Fibroblast of mammary gland (primary cell): ENCODE results near the gene ABHD11.

Experiments used
- DNase-seq: peaks from one replicate; pipeline ENCODE4 v3.0.0-alpha.2; 2010; ENCODE audit warnings: low read depth
- H3K4me3 ChIP-seq: 2 replicates; pipeline ENCODE4 v1.5.1; 2011; ENCODE audit warnings: low read depth, mild to moderate bottlenecking, low read length, moderate library complexity; ENCODE audit not compliant: control insufficient read depth
- TF ChIP-seq, protein P1 (sequence below): conservative IDR thresholded peaks from 2 replicates; pipeline ENCODE4 v1.5.1; 2011; ENCODE audit warnings: low read depth, low read length, inconsistent platforms; ENCODE audit not compliant: control insufficient read depth, insufficient read depth

The ABHD11 gene

DNA sequence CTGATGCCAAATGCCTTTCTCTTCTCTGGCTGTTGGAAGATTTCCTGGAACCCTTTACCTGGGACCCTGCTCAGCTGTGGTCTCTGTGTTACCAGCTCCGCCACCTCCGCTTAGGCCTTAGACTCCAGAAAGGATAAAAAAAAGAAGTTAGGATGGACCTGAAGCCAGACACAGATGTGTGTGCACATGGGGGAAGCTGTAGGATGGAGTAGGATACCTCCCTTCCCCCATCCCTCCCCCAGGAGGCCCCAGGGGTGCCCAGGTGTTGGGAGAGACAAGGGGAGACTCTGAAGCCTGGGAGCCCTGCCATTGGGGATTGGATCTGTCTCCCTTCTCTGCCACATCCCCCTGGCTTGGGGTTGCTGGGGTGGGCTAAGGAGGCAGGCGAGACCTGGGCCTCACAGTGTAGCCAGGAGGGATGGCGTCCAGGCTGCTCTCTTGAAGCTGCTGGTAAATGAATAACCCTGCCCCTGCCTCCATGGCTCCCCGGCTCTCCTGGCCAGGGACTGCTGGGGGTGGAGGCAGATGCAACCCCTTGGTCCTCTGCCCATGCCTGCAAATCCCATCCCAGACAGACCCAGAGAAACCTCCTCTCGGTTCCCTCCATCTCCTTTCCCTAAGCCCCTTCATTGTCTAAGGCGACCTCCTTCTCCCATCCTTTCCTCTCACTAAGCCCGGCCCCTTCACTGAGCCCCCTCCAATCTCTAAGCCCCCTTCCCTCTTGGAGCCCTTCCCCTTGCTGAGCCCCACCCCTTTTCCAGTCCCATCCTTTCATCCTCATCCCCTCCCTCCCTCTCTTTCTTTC, 23.5 kb upstream of the ABHD11 start:
- no peak for DNase-seq
- TF ChIP-seq, protein P1, sequence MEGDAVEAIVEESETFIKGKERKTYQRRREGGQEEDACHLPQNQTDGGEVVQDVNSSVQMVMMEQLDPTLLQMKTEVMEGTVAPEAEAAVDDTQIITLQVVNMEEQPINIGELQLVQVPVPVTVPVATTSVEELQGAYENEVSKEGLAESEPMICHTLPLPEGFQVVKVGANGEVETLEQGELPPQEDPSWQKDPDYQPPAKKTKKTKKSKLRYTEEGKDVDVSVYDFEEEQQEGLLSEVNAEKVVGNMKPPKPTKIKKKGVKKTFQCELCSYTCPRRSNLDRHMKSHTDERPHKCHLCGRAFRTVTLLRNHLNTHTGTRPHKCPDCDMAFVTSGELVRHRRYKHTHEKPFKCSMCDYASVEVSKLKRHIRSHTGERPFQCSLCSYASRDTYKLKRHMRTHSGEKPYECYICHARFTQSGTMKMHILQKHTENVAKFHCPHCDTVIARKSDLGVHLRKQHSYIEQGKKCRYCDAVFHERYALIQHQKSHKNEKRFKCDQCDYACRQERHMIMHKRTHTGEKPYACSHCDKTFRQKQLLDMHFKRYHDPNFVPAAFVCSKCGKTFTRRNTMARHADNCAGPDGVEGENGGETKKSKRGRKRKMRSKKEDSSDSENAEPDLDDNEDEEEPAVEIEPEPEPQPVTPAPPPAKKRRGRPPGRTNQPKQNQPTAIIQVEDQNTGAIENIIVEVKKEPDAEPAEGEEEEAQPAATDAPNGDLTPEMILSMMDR = no peak
- no peak overlapping the region for H3K4me3 ChIP-seq

DNA sequence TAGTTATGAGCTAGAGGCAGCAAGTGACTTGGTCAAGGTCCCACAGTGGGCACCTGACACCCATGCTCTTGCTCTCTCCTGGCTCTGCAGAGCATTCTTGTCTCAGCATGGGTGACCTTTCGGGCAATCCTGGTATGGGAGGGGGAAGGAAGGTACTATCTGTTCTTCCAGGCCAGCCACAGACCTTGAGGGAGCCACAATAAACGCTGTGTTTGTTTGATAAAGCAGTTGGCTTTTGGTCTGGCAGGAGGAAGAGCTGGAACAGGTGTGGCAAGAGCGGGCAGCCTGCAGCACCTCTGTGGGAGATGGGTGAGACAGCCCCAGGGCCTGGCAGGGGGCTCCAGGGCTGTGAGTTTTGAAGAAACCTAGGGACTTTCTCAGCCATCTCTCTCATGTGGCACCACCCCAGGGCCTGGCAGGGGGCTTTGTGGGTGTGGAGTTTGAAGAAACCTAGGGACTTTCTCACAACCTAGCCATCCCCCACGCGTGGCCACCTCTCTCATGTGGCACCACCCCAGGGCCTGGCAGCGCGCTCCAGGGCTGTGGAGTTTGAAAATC, 20.1 kb upstream of the ABHD11 start:
- no peak for DNase-seq
- H3K4me3 ChIP-seq = no peak overlapping the region
- TF ChIP-seq, protein P1 = no peak

DNA sequence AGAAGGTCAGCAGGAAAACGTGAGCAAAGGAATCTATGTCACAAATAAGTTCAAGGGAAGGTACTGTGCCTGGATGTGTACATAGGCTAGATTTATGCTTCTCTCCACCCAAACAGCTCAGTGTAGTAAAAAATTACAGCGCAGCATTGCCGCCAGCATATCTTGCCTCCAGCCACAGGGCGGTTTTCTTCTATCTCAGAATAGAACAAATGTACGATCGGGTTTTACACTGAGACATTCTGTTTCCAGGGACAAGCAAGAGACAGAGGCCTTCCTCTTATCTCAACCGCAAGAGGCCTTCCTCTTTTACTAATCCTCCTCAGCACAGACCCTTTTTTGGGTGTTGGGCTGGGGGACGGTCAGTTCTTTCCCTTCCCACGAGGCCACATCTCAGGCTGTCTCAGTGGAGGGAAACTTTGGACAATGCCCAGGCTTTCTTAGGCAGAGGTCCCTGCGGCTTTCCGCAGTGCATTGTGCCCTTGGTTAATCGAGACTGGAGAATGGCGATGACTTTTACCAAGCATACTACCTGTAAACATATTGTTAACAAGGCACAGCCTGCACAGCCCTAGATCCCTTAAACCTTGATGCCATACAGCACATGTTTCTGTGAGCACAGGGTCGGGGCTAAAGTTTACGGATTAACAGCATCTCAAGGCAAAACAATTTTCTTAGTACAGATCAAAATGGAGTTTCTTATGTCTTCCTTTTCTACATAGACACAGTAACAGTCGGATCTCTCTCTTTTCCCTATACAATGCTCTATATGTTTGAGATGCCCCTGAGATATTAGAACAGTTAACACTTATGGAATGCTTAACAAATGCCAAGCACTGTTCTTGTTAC, 11.6 kb upstream of the ABHD11 start:
- TF ChIP-seq, protein P1 = no peak
- H3K4me3 ChIP-seq = no peak overlapping the region
- no peak for DNase-seq

GRCh38 chr7:73746378-73746777, 7.8 kb upstream of the ABHD11 start:
- TF ChIP-seq, protein P1 = no peak
- no peak for DNase-seq
- H3K4me3 ChIP-seq = no peak overlapping the region

GRCh38 chr7:73742753-73743641, 4.4 kb upstream of the ABHD11 start:
- no peak for DNase-seq

GRCh38 chr7:73742338-73742752, 3.7 kb upstream of the ABHD11 start:
- no peak overlapping the region for H3K4me3 ChIP-seq
- TF ChIP-seq, protein P1 = no peak
- DNase-seq = no peak

More at GRCh38 chr7:73742753-73743641, 4.4 kb upstream of the ABHD11 start:
- TF ChIP-seq, protein P1 = no peak
- no peak overlapping the region for H3K4me3 ChIP-seq
